RPMI8226 (cell line): ENCODE data around the gene SETD1A.
A peak's percentile ranks its signal among the peaks of the same experiment; 100 is the strongest.

Source experiments
- DNase-seq: peaks from one replicate; pipeline ENCODE4 v3.0.0-alpha.2; 2015

The SETD1A gene

DNA sequence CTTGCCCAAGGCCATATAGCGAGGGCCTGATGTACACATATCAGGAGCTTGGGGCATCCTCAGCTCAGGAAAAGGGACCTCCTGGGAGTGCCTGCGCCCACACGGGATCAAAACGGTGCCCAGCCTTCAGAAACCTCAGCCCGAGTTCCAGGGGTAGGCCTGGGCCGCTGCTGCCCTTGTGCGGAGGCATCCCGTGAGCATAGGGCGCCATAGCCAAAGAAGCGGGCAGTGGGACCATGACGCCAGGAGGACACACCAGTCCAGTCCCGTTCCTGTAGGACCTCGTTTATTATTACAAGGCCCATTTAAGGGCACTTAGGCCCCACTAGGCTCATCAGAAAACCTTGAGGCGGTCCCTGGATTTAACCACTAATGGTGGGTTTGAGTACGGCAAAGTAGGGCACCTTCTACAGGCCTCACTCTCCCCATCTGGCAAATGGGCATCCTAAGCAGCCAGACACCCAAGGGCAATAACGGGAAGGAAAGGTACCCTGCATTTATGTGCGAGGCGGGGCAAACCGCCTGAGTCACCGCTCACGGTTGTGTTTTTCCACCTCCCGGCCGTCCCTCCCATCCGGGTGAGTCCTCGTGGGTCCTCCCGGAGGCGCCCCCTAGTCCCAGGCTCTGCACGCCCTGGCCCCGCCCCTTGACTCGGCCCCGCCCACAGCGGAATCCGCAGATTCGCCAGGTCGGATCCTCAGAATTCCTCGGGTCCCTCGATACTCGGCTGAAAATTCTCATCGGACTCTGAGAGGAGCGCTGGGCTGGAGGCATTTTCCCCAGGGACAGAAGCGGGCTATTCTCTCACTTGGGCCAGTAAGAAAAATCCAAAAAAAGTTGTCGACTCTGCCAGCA lies 726 bp upstream of the SETD1A start:
- peak; percentile 92 for DNase-seq

DNA sequence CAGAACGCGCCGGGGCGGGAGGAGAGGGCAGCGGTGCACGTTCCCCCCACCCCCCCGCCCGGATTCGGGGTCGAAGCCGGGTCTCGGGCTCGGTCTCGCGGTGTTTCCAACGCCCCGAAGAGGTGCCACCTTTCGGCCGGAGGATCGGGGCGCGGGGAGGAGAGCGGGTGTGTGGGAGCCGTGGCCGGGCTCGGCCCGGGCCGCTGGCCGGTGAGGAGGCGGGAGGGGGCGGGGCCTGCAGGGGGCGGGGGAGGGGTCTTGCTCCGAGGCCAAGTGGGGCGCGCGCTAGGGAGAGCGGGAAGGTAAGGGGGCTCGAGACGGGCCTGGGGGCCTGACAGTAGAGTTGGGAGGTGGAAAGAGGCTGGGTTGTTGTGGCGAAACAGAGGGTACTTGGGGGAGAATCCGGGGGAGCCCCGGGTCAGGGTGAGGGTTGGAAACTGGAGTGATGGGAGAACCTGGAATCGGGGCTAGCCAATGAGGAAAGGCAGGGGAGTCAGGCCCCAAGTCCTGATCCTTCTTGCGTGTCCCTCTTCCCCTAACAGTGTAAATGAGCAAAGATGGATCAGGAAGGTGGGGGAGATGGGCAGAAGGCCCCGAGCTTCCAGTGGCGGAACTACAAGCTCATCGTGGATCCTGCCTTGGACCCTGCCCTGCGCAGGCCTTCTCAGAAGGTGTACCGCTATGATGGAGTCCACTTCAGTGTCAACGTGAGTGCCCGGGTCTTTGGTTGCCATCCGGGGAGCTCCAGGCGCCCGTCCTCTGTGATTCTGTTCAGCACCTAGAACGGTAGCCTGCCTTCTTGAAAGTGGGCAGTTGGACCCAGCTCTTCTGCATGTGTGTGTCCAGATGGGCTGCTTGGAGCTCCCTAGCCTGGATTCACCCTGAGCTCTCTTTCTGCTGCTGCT lies 873 bp downstream of the SETD1A start:
- peak; percentile 68 for DNase-seq

DNA sequence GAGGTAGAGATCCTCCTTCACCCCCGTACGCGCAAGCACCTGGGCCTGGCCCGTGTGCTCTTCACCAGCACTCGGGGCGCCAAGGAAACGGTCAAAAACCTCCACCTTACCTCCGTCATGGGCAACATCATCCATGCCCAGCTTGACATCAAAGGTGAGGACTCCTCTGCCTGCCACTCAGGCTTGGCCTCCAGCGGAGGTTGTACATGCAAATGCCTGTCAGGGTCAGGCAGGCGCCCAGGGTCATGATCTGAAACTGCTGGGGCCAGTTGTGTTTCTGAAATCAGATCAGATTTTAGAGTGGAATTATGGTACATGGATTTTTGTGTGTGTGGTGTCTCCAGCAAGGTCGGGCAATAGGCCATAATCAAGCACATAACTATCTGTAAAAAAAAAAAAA lies 3.8 kb downstream of the SETD1A start:
- DNase-seq, result no peak

DNA sequence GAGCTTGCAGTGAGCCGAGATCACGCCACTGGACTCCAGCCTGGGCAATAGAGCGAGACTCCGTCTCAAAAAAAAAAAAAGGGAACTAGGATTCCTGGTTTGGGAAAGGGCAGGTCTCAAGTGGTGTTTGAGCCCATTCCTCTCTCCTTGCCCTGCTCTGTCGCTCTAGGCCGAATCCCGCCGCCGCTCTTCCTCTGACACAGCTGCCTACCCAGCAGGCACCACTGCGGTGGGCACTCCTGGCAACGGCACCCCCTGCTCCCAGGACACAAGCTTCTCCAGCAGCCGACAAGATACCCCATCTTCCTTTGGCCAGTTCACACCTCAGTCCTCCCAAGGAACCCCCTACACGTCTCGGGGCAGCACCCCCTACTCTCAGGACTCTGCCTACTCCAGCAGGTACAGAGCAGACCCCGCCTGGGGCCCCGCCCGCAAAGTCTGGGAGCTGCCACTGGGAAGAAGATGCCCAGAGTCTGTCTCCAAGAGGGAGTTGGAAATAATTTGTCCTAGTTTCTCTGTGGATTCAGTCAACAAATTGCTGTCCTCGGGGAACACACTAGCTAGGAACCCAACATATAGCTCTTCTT lies 6.5 kb downstream of the SETD1A start:
- no peak for DNase-seq

DNA sequence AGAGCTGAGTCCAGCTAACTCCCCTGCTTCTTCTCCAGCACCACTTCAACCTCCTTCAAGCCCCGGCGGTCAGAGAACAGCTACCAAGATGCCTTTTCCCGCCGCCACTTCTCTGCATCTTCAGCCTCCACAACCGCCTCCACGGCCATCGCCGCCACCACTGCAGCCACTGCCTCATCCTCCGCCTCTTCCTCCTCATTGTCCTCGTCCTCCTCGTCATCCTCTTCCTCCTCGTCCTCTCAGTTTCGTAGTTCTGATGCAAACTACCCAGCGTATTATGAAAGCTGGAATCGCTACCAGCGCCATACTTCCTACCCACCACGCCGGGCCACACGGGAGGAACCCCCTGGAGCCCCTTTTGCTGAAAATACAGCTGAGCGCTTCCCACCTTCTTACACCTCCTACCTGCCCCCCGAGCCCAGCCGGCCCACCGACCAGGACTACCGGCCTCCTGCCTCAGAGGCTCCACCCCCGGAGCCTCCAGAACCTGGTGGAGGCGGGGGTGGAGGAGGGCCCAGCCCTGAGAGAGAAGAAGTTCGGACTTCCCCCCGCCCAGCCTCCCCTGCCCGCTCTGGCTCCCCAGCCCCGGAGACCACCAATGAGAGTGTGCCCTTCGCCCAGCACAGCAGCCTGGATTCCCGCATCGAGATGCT lies 7.1 kb downstream of the SETD1A start:
- DNase-seq, result no peak

DNA sequence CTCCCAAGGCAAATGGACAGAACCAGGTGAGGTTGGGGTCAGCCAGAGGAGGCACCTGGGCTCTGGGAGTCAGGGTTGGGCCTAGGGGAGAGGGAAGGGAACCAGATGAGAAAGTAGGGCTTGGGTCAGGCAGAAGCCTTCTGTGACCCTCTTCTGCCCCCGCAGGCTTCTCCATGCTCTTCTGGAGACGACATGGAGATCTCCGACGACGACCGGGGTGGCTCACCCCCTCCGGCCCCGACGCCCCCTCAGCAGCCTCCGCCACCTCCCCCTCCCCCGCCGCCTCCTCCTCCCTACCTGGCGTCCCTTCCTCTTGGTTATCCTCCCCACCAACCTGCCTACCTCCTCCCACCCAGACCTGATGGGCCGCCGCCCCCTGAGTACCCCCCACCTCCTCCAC lies 7.9 kb downstream of the SETD1A start:
- DNase-seq, result no peak

DNA sequence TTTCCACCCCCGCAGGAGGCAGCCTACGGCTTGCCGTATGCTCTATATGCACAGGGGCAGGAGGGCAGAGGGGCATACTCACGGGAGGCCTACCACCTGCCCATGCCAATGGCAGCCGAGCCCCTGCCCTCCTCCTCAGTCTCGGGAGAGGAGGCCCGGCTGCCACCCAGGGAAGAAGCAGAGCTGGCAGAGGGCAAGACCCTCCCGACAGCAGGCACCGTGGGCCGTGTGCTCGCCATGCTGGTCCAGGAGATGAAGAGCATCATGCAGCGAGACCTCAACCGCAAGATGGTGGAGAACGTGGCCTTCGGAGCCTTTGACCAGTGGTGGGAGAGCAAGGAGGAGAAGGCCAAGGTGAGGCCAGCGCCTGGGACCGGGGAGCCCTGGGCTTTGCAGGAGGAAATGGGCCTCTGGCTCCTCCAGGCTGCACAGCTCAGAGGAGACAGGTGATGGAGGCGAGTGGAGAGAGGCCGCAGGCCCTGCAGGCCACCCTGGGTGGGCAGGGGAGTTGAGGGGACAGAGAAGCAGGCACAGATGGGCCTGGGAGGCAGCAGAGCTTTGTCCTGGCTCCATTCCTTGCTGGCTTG lies 8.6 kb downstream of the SETD1A start:
- no peak for DNase-seq

DNA sequence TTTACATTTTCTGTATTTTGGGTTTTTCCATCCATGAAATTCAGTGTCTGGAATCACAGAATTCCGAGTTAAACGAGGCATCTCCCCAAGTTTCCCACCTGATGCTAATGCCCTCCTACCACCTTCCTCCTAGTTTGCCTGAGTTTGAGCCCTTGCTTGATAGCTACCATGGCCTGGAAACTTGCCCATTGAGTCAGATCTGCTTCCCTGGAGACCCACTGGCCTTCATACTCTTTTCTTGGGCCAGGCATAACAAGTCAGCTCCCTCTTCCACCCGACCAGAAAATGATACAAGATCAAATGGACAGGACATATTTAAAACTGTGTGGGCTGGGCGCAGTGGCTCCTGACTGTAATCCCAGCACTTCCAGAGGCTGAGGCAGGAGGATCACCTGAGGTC lies 10.2 kb downstream of the SETD1A start:
- no peak for DNase-seq

DNA sequence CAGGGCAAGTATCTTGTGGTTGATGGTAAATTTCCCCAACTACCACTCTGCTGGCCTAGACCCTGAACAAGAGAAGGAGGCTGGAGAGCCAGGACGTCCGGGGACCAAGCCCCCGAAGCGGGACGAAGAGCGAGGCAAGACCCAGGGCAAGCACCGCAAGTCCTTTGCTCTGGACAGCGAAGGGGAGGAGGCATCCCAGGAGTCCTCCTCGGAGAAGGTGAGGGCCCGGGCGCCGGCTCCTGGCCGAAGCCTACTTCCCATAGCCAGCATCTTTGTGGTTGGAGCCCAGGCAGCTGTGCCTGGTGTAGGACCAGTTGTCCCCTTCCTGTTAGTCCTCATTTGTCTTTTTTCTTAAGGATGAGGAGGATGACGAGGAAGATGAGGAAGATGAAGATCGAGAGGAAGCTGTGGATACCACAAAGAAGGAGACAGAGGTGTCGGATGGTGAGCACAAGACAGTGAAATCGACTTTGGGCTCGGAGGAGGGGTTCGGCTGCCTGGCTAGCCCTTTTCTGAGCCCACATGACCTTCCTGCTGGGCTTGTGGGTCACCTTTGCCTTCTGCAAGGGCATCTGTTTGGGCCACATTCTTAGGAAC lies 11.8 kb downstream of the SETD1A start:
- DNase-seq, result no peak

DNA sequence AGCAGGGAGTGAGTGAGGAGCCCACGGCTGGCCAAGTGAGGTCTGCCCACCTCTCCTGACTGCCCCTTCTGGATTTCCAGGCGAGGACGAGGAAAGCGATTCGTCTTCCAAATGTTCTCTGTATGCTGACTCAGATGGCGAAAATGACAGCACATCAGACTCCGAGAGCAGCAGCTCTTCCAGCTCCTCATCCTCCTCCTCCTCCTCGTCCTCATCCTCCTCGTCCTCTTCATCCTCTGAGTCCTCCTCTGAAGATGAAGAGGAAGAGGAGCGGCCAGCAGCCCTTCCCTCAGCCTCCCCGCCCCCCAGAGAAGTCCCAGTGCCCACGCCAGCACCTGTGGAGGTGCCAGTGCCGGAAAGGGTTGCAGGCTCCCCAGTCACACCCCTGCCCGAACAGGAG lies 13.7 kb downstream of the SETD1A start:
- no peak for DNase-seq

DNA sequence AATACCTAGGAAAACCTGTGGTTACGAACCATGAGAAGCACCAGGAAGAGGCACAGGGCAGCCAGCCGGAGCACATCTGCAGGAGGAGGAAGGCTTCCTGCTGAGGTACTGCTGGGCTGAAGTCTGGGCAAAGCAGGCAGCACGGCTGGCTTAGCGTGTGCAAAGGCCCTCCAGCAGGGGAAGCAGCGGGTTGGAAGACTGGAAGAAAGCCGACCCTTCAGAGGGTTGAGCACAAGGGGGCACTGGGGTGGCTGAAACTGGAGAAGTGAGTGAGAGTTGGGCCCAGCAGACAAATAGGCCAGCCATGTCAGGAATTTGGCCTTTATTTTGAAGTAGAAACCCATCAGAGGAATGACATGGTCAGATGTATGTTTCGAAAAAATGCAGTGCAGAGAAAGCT lies 15.3 kb downstream of the SETD1A start:
- no peak for DNase-seq

DNA sequence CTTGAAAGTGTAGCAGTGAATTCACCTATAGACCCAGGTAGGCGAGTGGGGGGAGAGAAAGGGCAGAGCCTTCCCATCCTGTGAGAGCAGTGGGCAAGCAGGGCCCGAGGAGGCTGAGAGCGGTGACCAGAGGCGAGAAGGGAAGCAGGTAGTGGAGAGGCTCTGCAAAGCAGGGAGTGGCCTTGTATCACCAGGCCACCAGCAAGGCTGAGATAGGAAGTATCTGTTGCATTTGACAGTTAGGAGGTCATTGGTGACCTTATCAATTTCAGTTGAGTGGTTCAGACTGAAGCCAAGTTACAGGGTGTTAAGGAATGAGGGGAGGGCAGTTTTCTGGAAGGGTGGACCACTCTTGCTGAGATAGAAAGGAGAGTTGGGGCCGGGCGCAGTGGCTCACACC lies 16.8 kb downstream of the SETD1A start:
- DNase-seq, result no peak

DNA sequence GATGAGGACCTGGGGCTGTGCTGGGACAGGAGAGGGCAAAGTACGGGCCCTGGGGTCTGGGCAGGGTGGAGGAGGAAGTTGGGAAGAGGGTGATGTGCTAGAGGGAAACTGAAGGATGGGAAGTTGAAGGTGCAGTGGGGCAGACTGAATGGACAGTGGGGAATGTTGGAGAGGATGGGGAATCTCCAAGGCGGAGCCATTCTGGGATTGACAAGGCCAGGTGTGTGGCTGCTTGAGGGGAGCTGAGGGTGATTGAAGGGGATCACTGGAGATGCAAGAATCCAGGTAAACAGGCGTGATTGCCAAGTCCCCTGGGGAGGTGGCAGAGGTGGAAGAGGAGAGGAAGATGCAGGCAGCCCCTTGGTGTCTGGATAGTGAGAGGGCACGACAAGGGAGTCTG lies 18.9 kb downstream of the SETD1A start:
- DNase-seq, result no peak

DNA sequence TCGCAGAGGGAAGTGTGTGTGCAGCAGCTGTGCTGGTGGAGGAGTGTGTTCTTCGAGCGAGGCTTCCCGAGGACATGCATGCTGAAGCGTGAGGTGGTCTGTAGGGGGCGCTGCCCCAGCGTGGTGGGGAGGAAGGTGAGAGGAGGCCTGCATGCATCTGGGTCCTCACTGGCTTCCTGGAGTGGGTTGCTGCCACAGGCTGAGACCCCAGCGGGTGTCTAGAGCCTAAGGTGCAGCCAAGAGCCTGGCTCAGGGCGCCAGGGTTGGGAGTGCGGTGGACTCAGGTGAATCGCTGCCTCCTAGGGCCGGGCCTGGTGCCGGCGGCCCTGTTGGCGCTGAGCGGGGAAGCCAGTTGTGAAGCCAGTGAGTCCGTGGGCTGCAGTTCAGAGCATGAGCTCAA lies 19.9 kb downstream of the SETD1A start:
- DNase-seq, result no peak

DNA sequence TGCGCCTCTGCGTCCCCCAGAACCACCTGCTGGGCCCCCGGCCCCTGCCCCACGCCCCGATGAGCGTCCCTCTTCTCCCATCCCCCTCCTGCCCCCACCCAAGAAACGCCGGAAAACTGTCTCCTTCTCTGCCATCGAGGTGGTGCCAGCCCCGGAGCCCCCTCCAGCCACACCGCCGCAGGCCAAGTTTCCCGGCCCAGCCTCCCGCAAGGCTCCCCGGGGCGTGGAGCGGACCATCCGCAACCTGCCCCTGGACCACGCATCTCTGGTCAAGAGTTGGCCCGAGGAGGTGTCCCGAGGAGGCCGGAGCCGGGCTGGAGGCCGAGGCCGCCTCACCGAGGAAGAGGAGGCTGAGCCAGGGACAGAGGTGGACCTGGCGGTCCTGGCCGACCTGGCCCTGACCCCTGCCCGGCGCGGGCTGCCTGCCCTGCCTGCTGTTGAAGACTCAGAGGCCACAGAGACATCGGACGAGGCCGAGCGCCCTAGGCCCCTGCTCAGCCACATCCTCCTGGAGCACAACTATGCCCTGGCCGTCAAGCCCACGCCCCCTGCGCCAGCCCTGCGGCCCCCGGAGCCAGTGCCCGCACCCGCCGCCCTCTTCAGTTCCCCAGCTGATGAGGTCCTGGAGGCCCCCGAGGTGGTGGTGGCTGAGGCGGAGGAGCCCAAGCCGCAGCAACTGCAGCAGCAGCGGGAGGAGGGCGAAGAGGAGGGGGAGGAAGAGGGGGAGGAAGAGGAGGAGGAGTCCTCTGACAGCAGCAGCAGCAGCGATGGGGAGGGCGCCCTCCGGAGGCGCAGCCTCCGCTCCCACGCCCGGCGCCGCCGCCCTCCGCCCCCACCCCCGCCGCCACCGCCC lies 21.8 kb downstream of the SETD1A start:
- DNase-seq, result no peak

DNA sequence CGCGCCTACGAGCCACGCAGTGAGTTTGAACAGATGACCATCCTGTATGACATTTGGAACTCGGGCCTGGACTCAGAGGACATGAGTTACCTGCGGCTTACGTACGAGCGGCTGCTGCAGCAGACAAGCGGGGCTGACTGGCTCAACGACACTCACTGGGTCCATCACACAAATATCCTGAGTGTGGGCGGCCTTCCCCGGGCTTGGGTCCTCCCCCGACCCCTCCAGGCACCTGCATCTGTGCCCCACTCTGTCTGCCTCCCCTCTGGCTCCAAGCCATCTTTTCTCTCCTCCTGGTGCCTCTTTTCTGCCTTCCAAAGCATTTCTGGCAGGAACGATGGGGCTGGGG lies 22.4 kb downstream of the SETD1A start:
- DNase-seq, result no peak

DNA sequence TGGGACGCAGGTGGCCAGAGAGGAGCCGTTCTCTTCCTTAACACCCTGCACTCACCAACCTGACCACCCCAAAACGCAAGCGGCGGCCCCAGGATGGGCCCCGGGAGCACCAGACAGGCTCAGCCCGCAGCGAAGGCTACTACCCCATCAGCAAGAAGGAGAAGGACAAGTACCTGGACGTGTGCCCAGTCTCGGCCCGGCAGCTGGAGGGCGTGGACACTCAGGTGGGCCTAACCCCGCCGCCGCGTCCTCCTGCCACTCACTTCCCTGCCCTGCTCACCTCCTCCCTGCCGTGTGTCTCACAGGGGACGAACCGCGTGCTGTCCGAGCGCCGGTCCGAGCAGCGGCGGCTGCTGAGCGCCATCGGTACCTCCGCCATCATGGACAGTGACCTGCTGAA lies 22.9 kb downstream of the SETD1A start:
- no peak for DNase-seq

DNA sequence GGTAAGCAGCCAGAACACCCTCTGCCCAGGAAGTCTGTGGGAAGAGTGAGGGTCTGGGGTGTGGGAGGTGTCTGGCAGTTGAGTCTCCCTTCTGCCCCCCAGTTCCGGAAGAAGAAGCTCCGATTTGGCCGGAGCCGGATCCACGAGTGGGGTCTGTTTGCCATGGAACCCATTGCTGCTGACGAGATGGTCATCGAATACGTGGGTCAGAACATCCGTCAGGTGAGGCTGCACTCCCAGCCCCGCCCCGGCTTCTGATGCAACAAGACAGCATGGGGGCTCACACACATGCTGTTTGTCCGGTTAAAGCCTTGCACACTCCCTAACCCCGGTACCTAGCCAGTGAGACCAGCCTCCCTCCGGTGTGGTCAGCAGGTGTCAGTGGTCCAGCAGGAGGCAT lies 23.4 kb downstream of the SETD1A start:
- DNase-seq, result no peak

DNA sequence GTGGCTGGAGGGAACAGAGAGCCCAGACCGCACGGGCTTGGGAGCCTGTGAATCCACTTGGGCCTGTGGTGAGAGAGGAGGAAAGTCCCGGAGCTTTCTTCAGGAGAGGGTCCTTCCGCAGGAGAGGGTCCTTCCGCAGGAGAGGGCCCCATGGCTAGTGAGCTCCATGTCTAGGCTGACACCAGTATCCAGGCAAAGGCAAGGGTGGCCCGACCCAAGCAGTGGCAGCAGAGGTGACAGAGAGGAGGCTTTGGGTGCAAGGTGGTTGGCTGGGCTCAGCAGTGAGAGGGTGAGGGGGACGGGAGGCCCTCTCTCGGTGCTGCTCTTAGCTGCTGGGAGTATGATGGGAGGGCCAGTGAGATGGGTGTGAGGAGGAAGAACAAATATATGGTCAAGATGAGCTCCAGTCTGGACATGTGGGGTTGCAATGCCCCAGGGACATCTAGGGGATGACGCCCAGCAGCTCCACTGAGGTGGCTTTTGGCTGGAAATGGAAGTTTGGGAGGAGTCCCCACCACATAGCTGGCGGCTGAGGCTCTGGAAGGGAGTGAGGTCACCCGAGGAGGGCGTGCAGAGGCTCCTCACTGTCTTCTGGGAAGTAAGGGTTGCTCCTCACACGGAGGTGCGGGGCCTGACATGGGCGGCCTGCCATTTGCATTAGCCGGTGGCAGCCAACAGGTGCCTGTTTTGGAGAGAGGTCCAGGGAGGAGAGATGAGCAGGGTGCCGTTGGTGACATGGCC lies 25.2 kb downstream of the SETD1A start:
- DNase-seq, result no peak

DNA sequence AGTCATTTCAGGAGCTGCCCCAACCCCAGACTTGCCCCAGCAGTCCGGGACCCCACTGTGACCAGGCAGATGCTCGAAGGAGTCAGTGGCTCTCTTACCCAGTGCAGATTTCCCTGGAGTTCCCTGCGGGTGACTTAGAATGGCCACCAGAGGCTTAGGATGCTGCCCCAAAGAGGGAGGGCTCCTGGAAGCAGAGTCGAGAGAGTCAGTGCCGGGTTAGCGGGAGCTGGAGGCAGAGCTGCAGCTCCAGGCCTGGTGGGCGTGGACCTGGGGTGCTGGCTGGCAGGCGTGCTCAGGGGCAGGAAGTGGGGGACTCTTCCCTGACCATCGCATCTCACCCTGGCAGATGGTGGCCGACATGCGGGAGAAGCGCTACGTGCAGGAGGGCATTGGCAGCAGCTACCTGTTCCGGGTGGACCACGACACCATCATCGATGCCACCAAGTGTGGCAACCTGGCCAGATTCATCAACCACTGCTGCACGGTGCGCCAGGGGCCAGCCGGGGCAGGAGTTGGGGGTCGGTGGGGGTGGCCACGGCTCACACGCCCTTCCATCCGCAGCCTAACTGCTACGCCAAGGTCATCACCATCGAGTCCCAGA lies 25.8 kb downstream of the SETD1A start:
- no peak for DNase-seq
